Liver (tissue), 9 donors: ENCODE measurements around the gene TCF7L1. TPM values are rescaled to one million over a fixed set of nuclear protein-coding genes. Genes with fewer than 3 reads are reported as not detected.

Source experiments
- DNase-seq: peaks from one replicate; pipeline ENCODE4 v3.0.0-alpha.2; 2017; ENCODE audit warnings: low spot score
- H3K27ac ChIP-seq, 2 donors: one replicate each; pipeline ENCODE4 v1.7.0; 2013; ENCODE audit warnings: inconsistent platforms in 2 of 2, low read length in 2 of 2, control low read depth in 1 of 2, low read depth in 1 of 2, mild to moderate bottlenecking in 1 of 2
- H3K27me3 ChIP-seq, 4 donors: one replicate each; pipeline versions ENCODE4 v1.6.1 to v1.7.0; 2013; ENCODE audit warnings: low read length in 3 of 4, inconsistent platforms in 1 of 4, mild to moderate bottlenecking in 1 of 4, moderate library complexity in 1 of 4; ENCODE audit not compliant: control insufficient read depth in 4 of 4, insufficient read depth in 4 of 4
- H3K36me3 ChIP-seq, 4 donors: one replicate each; pipeline versions ENCODE4 v1.6.1 to v1.7.0; 2013; ENCODE audit warnings: low read length in 3 of 4, mild to moderate bottlenecking in 3 of 4, low read depth in 1 of 4, moderate library complexity in 1 of 4; ENCODE audit not compliant: control insufficient read depth in 4 of 4, insufficient read depth in 3 of 4
- H3K4me1 ChIP-seq, 4 donors: one replicate each; pipeline versions ENCODE4 v1.6.1 to v1.7.0; 2013; ENCODE audit warnings: low read length in 3 of 4, mild to moderate bottlenecking in 3 of 4, moderate library complexity in 1 of 4; ENCODE audit not compliant: control insufficient read depth in 4 of 4, insufficient read depth in 4 of 4
- H3K4me3 ChIP-seq, 3 donors: one replicate each; pipeline versions ENCODE4 v1.6.1 to v1.7.0; 2013; ENCODE audit warnings: low read length in 3 of 3, control low read depth in 1 of 3, low read depth in 1 of 3, mild to moderate bottlenecking in 1 of 3
- H3K9ac ChIP-seq, 2 donors: one replicate each; pipeline ENCODE4 v1.7.0; 2013; ENCODE audit warnings: low read length in 2 of 2, mild to moderate bottlenecking in 2 of 2, moderate library complexity in 2 of 2, control low read depth in 1 of 2, low read depth in 1 of 2
- H3K9me3 ChIP-seq, 4 donors: one replicate each; pipeline versions ENCODE4 v1.6.1 to v1.7.0; 2013; ENCODE audit warnings: low read length in 3 of 4; ENCODE audit not compliant: control insufficient read depth in 4 of 4
- ATF3 ChIP-seq: IDR thresholded peaks from 2 replicates; pipeline ENCODE4 v1.6.1; 2016; ENCODE audit warnings: antibody characterized with exemption
- EGR1 ChIP-seq, 2 donors: IDR thresholded peaks; 2 replicates each; pipeline ENCODE4 v1.6.1; 2016 to 2018; ENCODE audit warnings: antibody characterized with exemption in 2 of 2, low read depth in 2 of 2
- FOXA1 ChIP-seq: IDR thresholded peaks from 2 replicates; pipeline ENCODE4 v1.6.1; 2016; ENCODE audit warnings: antibody characterized with exemption
- FOXA2 ChIP-seq: IDR thresholded peaks from 2 replicates; pipeline ENCODE4 v1.6.1; 2016; ENCODE audit warnings: antibody characterized with exemption
- GABPA ChIP-seq, 2 donors: IDR thresholded peaks in 1 of 2; conservative IDR thresholded peaks in 1 of 2; 2 replicates each; pipeline ENCODE4 v1.6.1; 2016; ENCODE audit warnings: antibody characterized with exemption in 2 of 2, mild to moderate bottlenecking in 1 of 2, moderate library complexity in 1 of 2
- HNF4A ChIP-seq, 2 donors: conservative IDR thresholded peaks; 2 replicates each; pipeline ENCODE4 v1.6.1; 2016; ENCODE audit warnings: antibody characterized with exemption in 2 of 2, mild to moderate bottlenecking in 2 of 2
- HNF4G ChIP-seq: IDR thresholded peaks from 2 replicates; pipeline ENCODE4 v1.6.1; 2016; ENCODE audit warnings: antibody characterized with exemption
- JUND ChIP-seq, 2 donors: IDR thresholded peaks; 2 replicates each; pipeline ENCODE4 v1.6.1; 2016; ENCODE audit warnings: antibody characterized with exemption in 2 of 2
- NR2F2 ChIP-seq: IDR thresholded peaks from 2 replicates; pipeline ENCODE4 v1.6.1; 2016; ENCODE audit warnings: antibody characterized with exemption
- RAD21 ChIP-seq, 2 donors: IDR thresholded peaks; 2 replicates each; pipeline ENCODE4 v1.6.1; 2016; ENCODE audit warnings: antibody characterized with exemption in 2 of 2, mild to moderate bottlenecking in 2 of 2
- REST ChIP-seq: IDR thresholded peaks from 2 replicates; pipeline ENCODE4 v1.6.1; 2016; ENCODE audit warnings: antibody characterized with exemption, mild to moderate bottlenecking
- RXRA ChIP-seq, 2 donors: IDR thresholded peaks; 2 replicates each; pipeline ENCODE4 v1.6.1; 2017 to 2018; ENCODE audit warnings: antibody characterized with exemption in 2 of 2, mild to moderate bottlenecking in 1 of 2
- SP1 ChIP-seq: IDR thresholded peaks from 2 replicates; pipeline ENCODE4 v1.6.1; 2018; ENCODE audit warnings: antibody characterized with exemption, mild to moderate bottlenecking
- TAF1 ChIP-seq: conservative IDR thresholded peaks from 2 replicates; pipeline ENCODE4 v1.6.1; 2016; ENCODE audit warnings: antibody characterized with exemption, mild to moderate bottlenecking
- YY1 ChIP-seq: IDR thresholded peaks from 2 replicates; pipeline ENCODE4 v1.6.1; 2016; ENCODE audit warnings: antibody characterized with exemption, mild to moderate bottlenecking
- ZBTB33 ChIP-seq: IDR thresholded peaks from 2 replicates; pipeline ENCODE4 v1.6.1; 2016; ENCODE audit warnings: antibody characterized with exemption
- WGBS: extraction: QIAGEN DNeasy Blood & Tissue Kit; methylation state at CpG from one replicate; pipeline ENCODE4 v1.1.7; 2013; 5-methylcytosine and 5-hydroxymethylcytosine counted together
- polyA plus RNA-seq, 2 donors: library from polyadenylated mRNA; stranded (reverse) in 1 of 2; unstranded in 1 of 2; fragments of 200-250 nt in 1 of 2; fragments of >200 nt in 1 of 2; fragmentation: Nextera tagmentation in 1 of 2; extraction: Ambion mirVana in 1 of 2; gene quantifications; one replicate each; pipeline versions ENCODE4 v1.2.1 to v1.2.3, GENCODE V29; 2013 to 2015
- total RNA-seq, 2 donors: library from RNA; depleted of rRNA; stranded (reverse); fragments of >200 nt; gene quantifications; one replicate each; pipeline ENCODE4 v1.2.3, GENCODE V29; 2014
- TF ChIP-seq, protein P1 (sequence below): IDR thresholded peaks from 2 replicates; pipeline ENCODE4 v1.6.1; 2016; ENCODE audit warnings: antibody characterized with exemption
- donor health status: healthy.
- donor health status: healthy.
- donor health status: healthy.
- donor health status: healthy.
- donor health status: healthy.

Gene TCF7L1
- total and polyA plus RNA-seq, 4 donors = 1.6 to 6.0 (median 4.8) TPM

DNA sequence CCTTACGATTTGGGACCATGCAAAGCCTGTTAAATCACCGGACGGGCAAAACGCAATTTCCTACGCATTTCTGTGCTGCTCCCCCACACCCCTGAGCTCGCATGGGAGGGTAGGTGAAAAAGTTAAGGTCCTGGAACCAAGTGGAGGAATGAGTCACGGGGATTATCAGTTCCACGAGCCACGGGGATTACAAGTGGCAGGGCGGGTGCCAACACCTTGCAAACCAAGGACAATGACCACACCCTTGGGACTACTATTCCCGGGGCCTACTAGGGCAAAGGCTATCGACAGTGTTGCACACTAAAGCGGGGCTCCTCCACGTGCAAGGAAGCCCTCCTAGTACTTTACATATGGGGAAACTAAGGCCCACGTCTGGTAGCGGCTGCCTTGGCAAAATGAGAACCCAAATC, 220.7 kb downstream of the TCF7L1 start:
- WGBS = 6% methylated on average over 16 of the region's 16 CpGs
- Histone ChIP-seq H3K4me3 (peak overlapping the region; percentile 68 to 86 (median 83)), H3K4me1 (peaks cover 6 to 24% (median 16%) of the 10 kb centered on the region in 4 donors), H3K36me3 (peaks cover 3 to 33% (median 27%) of the 10 kb centered on the region in 4 donors), H3K27ac (peak overlapping the region; percentile 73 to 85), H3K9me3 (no peaks in the 10 kb centered on the region), H3K27me3 (no peaks in the 10 kb centered on the region), H3K9ac (peak overlapping the region; percentile 42 to 90)
- TF ChIP-seq, protein P1, sequence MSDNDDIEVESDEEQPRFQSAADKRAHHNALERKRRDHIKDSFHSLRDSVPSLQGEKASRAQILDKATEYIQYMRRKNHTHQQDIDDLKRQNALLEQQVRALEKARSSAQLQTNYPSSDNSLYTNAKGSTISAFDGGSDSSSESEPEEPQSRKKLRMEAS = peak; percentile 35
- no peak for TF ChIP-seq REST
- TF ChIP-seq HNF4A (conservative IDR thresholded peaks at IDR 0.05) = peak in 1 of 2 donors; percentile 35
- TF ChIP-seq FOXA2 = no peak
- TF ChIP-seq HNF4G = no peak
- no peak for TF ChIP-seq RAD21 (IDR thresholded peaks at IDR 0.05)
- no peak for TF ChIP-seq ZBTB33
- peak in 1 of 2 donors; percentile 45 for TF ChIP-seq JUND (IDR thresholded peaks at IDR 0.05)
- peak in 1 of 2 donors; percentile 67 for TF ChIP-seq RXRA (IDR thresholded peaks at IDR 0.05)
- no peak for TF ChIP-seq TAF1
- no peak for TF ChIP-seq GABPA (IDR thresholded peaks at IDR 0.05 in 1 of 2, conservative IDR thresholded peaks at IDR 0.05 in 1 of 2)
- no peak for TF ChIP-seq FOXA1
- TF ChIP-seq NR2F2 = no peak
- no peak for TF ChIP-seq EGR1 (IDR thresholded peaks at IDR 0.05; ENCODE audit: low read depth in 2 of 2)
- no peak for TF ChIP-seq YY1
- no peak for DNase-seq

- H3K36me3 ChIP-seq = peaks cover 3 to 29% (median 22%) of the 10 kb centered on the region in 4 donors
- under 1% methylated on average over 42 of the region's 42 CpGs for WGBS
- peak; percentile 91 for DNase-seq
- peak within 1 kb of the TSS; percentile 70 to 92 for H3K9ac ChIP-seq
- no peaks in the 10 kb centered on the region for H3K9me3 ChIP-seq
- H3K27me3 ChIP-seq = no peaks in the 10 kb centered on the region
- peaks cover 6 to 24% (median 16%) of the 10 kb centered on the region in 4 donors for H3K4me1 ChIP-seq
- peak within 1 kb of the TSS; percentile 68 to 86 (median 83) for H3K4me3 ChIP-seq
- H3K27ac ChIP-seq = peak within 1 kb of the TSS; percentile 73 to 85
- TF ChIP-seq SP1 (peak; percentile 88), EGR1 (IDR thresholded peaks at IDR 0.05; ENCODE audit: low read depth in 2 of 2) (peak in 1 of 2 donors; percentile 58), ATF3 (peak; percentile 29), RAD21 (IDR thresholded peaks at IDR 0.05) (peak; percentile 50 to 64), FOXA2 (no peak), JUND (IDR thresholded peaks at IDR 0.05) (peak; percentile 34 to 41), REST (peak; percentile 96), TAF1 (peak; percentile 100), ZBTB33 (peak; percentile 97)
- TF ChIP-seq, protein P1 = peak; percentile 11
Measured at GRCh38 chr2:85354286-85355072, 221.3 kb downstream of the TCF7L1 start, which contains the start of the genes ELMOD3 and RETSAT. Gene ELMOD3 (plus strand): TSS chr2:85354769. CDS start chr2:85357199, 2,430 bp downstream. Gene RETSAT (minus strand): TSS chr2:85354528. CDS start chr2:85354507, 21 bp downstream.
